AG09319 (cell line): Measurements from ENCODE around the gene GABRB3.

Experiments
- DNase-seq: peaks from one replicate; pipeline ENCODE4 v3.0.0-alpha.2; 2010; ENCODE audit warnings: low read depth; ENCODE audit errors: extremely low read depth
- CTCF ChIP-seq: IDR thresholded peaks from 2 replicates; pipeline ENCODE4 v1.5.1; 2011; ENCODE audit warnings: low read depth, mild to moderate bottlenecking, inconsistent platforms, low read length, moderate library complexity

Gene GABRB3

GRCh38 chr15:26698555-26698954 lies 74.3 kb downstream of the GABRB3 start:
- DNase-seq = no peak
- no peak for TF ChIP-seq CTCF

GRCh38 chr15:26697913-26698312 lies 75.0 kb downstream of the GABRB3 start:
- DNase-seq = no peak
- no peak for TF ChIP-seq CTCF

GRCh38 chr15:26691249-26691648 lies 81.6 kb downstream of the GABRB3 start:
- no peak for DNase-seq
- no peak for TF ChIP-seq CTCF

- DNase-seq = no peak
- no peak for TF ChIP-seq CTCF
Measured at GRCh38 chr15:26690778-26691177, 82.1 kb downstream of the GABRB3 start.

- no peak for TF ChIP-seq CTCF
- DNase-seq = no peak
Measured at GRCh38 chr15:26689462-26689861, 83.4 kb downstream of the GABRB3 start.

- no peak for DNase-seq
- no peak for TF ChIP-seq CTCF
Measured at GRCh38 chr15:26686547-26687187, 86.2 kb downstream of the GABRB3 start.

GRCh38 chr15:26682598-26683164 lies 90.2 kb downstream of the GABRB3 start:
- no peak for DNase-seq
- TF ChIP-seq CTCF = no peak
